Mesothelial cell of epicardium (in vitro differentiated cells): ENCODE data around the gene SHB. TPM values are rescaled to one million over a fixed set of nuclear protein-coding genes. Genes with fewer than 3 reads are reported as not detected.

Experiments
- DNase-seq, 2 experiments: peaks; one replicate each; pipeline ENCODE4 v3.0.0; 2021; ENCODE audit warnings: low spot score in 2 of 2; ENCODE audit not compliant: unreplicated experiment in 2 of 2
- H3K27ac Mint-ChIP-seq: 2 replicates; pipeline ENCODE4 v1.8.0; 2021; ENCODE audit warnings: mixed read lengths
- H3K27me3 Mint-ChIP-seq: 2 replicates; pipeline ENCODE4 v1.8.0; 2021; ENCODE audit warnings: low read depth, mixed read lengths
- H3K36me3 Mint-ChIP-seq: 2 replicates; pipeline ENCODE4 v1.8.0; 2021; ENCODE audit warnings: mixed read lengths
- H3K4me1 Mint-ChIP-seq: 2 replicates; pipeline ENCODE4 v1.8.0; 2021; ENCODE audit warnings: mixed read lengths
- H3K4me3 Mint-ChIP-seq: 2 replicates; pipeline ENCODE4 v1.8.0; 2021; ENCODE audit warnings: mild to moderate bottlenecking, moderate library complexity, mixed read lengths
- H3K9me3 Mint-ChIP-seq: 2 replicates; pipeline ENCODE4 v1.8.0; 2021; ENCODE audit warnings: mixed read lengths
- CTCF ChIP-seq: fragments of 200-600 bp; sonication (generic); IDR thresholded peaks from one replicate; pipeline ENCODE4 v1.5.0; 2021; ENCODE audit warnings: antibody characterized with exemption; ENCODE audit not compliant: unreplicated experiment
- total RNA-seq: library from RNA; stranded (reverse); gene quantifications from 3 replicates; pipeline ENCODE4 v1.2.1, GENCODE V29; 2021

The SHB gene
- total RNA-seq, 1 donor from 2014 or later = 35.5 TPM

GRCh38 chr9:38001430-38001829, 67.6 kb downstream of the SHB start:
- no peak for DNase-seq
- H3K4me1 Mint-ChIP-seq = peaks cover 24% of the 10 kb centered on the region

GRCh38 chr9:38000735-38001134, 68.3 kb downstream of the SHB start:
- Mint-ChIP-seq H3K4me3 (no peak overlapping the region), H3K36me3 (no peaks in the 10 kb centered on the region), H3K4me1 (peaks cover 30% of the 10 kb centered on the region), H3K27me3 (no peaks in the 10 kb centered on the region), H3K9me3 (no peaks in the 10 kb centered on the region), H3K27ac (peak overlapping the region; percentile 8)
- no peak for TF ChIP-seq CTCF
- no peak for DNase-seq

More at GRCh38 chr9:38001430-38001829, 67.6 kb downstream of the SHB start:
- no peak for TF ChIP-seq CTCF
- H3K36me3 Mint-ChIP-seq = no peaks in the 10 kb centered on the region
- no peaks in the 10 kb centered on the region for H3K27me3 Mint-ChIP-seq
- no peak overlapping the region for H3K27ac Mint-ChIP-seq
- H3K9me3 Mint-ChIP-seq = no peaks in the 10 kb centered on the region
- no peak overlapping the region for H3K4me3 Mint-ChIP-seq

- DNase-seq = no peak
- Mint-ChIP-seq H3K27ac (no peak overlapping the region), H3K4me3 (no peak overlapping the region), H3K36me3 (no peaks in the 10 kb centered on the region), H3K9me3 (no peaks in the 10 kb centered on the region), H3K4me1 (peaks cover 34% of the 10 kb centered on the region), H3K27me3 (no peaks in the 10 kb centered on the region)
- TF ChIP-seq CTCF = no peak
Measured at GRCh38 chr9:38000332-38000731, 68.7 kb downstream of the SHB start.

- Mint-ChIP-seq H3K9me3 (no peaks in the 10 kb centered on the region), H3K27ac (no peak overlapping the region), H3K27me3 (no peaks in the 10 kb centered on the region), H3K4me1 (peaks cover 40% of the 10 kb centered on the region), H3K4me3 (no peak overlapping the region), H3K36me3 (no peaks in the 10 kb centered on the region)
- DNase-seq = no peak
- TF ChIP-seq CTCF = no peak
Measured at GRCh38 chr9:37999588-38000189, 69.3 kb downstream of the SHB start.

GRCh38 chr9:37998881-37999587, 70.0 kb downstream of the SHB start:
- H3K27me3 Mint-ChIP-seq = no peaks in the 10 kb centered on the region
- H3K4me3 Mint-ChIP-seq = no peak overlapping the region
- H3K36me3 Mint-ChIP-seq = no peaks in the 10 kb centered on the region
- peaks cover 47% of the 10 kb centered on the region for H3K4me1 Mint-ChIP-seq
- no peak for DNase-seq
- TF ChIP-seq CTCF = no peak
- peak overlapping the region; percentile 64 for H3K27ac Mint-ChIP-seq
- no peaks in the 10 kb centered on the region for H3K9me3 Mint-ChIP-seq
